AG10803 (cell line): Measurements from ENCODE around the gene DCAF5.

Experiments used
- DNase-seq: peaks from one replicate; pipeline ENCODE4 v3.0.0; 2010; ENCODE audit warnings: low read depth
- H3K4me3 ChIP-seq: 2 replicates; pipeline ENCODE4 v1.5.1; 2011; ENCODE audit warnings: mild to moderate bottlenecking, low read length, control low read depth
- TF ChIP-seq, protein P1 (sequence below): conservative IDR thresholded peaks from 2 replicates; pipeline ENCODE4 v1.5.1; 2011; ENCODE audit warnings: mild to moderate bottlenecking, low read length, control low read depth, inconsistent platforms

The DCAF5 gene

DNA sequence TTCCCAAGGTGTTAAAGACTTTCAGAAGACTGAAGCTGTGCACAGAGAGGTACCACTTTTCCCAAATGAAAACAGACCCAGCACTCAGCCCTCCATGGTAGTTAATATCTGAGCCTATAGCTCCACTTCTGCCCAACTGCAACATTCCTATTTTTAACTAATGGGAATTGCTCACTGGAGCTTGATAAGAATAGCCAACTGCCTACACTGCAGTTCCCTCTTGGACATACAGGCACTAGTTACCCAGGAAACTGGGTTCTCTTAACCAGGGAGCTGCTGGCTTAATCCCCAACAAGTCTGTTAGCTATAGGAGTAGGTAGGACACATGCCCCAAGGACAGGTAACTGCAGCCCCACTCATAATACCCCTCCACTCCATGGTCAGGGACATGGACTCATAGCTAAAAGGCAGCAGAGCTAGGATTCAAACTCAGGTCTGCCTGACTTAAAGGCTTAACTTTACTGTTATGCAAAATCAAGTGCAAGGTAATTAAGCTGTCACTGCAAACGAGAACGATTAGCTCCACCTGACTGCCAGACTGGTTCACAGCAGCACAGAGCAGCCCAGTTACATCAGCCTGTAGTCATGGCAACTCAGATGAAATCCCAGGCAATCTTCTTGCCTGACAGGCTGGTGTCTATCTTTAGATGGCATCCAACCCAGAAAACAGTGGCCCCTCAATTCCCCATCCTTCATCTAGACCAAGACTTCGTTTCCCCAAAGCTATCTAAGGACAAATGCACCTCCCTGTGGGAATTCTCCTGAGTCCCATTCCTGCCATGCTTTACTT lies 96.7 kb downstream of the DCAF5 start:
- DNase-seq: peak; percentile 76
- TF ChIP-seq, protein P1, sequence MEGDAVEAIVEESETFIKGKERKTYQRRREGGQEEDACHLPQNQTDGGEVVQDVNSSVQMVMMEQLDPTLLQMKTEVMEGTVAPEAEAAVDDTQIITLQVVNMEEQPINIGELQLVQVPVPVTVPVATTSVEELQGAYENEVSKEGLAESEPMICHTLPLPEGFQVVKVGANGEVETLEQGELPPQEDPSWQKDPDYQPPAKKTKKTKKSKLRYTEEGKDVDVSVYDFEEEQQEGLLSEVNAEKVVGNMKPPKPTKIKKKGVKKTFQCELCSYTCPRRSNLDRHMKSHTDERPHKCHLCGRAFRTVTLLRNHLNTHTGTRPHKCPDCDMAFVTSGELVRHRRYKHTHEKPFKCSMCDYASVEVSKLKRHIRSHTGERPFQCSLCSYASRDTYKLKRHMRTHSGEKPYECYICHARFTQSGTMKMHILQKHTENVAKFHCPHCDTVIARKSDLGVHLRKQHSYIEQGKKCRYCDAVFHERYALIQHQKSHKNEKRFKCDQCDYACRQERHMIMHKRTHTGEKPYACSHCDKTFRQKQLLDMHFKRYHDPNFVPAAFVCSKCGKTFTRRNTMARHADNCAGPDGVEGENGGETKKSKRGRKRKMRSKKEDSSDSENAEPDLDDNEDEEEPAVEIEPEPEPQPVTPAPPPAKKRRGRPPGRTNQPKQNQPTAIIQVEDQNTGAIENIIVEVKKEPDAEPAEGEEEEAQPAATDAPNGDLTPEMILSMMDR: peak; percentile 12; the same call in 1 of the 2 replicates
- H3K4me3 ChIP-seq: no peak overlapping the region

DNA sequence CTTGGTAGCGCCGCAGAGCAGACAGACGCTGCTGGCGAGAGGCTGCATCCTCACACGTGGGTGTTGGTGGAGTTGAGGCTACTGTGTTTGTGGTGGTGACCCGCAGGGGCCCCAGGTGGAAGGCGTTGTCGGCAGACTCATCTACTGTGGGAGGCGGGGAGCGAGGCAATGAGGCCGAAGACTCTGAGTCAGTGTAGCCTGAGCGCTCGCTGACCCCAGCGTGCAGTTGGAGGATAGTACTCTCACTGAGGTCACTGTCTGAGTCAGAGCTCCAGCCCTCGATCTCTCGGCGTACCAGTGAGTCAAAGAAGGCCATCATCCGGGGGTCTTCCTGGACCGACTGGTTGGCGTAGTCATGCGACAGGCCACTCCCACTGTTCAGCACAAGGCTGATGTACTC lies 97.8 kb downstream of the DCAF5 start:
- H3K4me3 ChIP-seq: no peak overlapping the region
- DNase-seq: no peak
- TF ChIP-seq, protein P1: no peak

DNA sequence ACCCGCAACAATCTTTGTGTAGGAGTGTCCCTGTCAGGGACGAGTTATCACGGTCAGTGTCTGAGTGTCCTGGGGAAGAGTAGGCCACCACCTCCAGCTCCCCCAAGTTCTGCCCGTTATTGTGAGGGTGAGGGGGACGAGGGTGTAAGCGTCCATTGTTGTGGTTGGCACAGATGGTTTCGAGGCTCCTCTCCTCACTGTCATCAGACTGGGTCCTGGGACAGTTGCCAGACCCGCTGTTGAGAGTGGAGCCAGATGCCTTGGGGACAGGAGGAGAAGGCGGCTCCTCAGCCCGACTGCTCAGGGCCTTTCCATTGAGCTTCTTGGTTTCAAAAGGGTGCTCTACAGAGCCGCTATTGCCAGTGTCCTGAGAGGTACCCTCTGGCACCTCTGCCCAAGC lies 98.9 kb downstream of the DCAF5 start:
- TF ChIP-seq, protein P1: no peak
- no peak overlapping the region for H3K4me3 ChIP-seq
- no peak for DNase-seq

DNA sequence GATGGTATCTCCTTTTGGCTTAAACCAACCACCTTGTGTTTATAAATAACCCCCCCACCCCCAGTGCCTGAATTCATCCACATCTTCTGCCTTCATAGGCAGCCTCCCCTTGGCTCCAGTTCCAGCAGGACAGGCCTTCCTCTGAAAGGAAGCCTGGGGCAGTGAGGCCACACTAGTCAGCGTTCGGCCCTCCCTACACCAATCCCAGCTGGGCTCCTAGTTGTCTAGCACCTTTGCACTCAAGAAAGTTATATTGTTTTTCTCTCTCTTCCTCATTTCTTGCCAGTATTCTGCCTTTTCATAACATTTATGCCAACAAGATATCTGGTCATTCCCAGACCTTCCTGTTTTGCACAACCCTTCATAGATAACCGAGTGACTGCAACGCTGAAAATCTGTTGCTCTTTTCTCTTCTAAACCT lies 100.7 kb downstream of the DCAF5 start:
- DNase-seq: no peak
- no peak overlapping the region for H3K4me3 ChIP-seq
- TF ChIP-seq, protein P1: no peak

DNA sequence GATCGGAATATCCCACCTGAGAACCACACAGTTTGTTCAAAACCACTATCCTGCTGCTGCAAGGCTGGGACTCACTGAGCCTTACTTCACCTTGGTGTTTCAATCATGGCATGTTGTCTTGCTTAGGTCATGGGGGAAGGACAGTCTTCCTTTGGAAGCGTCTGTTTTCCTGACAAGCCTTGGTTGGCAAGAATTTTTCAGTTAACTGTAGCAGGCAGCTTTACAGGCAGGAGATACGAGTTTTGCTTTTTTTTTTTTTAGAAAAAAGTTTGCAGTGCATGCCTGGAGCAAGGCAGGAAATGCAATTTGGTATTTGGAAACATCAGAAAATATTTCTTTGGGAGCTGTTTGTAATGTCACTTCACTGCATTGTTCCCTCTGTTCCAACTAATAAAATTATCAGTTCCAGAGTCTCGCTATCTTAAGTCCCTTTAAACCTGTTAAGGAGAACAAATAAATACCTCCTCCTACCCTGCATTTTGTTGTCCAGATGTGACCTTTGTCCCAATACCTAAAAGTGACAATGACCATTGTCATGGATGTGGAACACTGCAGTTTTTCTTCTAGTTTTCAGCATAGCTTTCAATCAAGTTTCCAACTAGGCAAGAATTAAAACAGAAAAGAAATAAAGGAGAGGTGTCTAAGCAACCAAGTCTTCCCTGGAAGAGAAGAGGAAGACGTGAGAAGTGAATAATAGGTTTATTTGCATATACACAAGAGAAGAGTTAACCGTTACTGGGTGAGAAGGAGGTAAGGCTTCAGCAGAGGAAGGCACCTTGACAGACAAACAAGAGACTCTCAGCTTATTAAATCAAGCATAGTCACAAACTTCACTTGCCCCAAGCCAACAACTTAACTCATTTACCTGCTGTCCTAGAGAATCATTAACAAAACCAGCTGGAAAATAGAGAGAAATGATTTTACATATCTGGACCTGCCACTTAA lies 102.4 kb downstream of the DCAF5 start:
- no peak overlapping the region for H3K4me3 ChIP-seq
- peak; percentile 27 for DNase-seq
- TF ChIP-seq, protein P1: no peak

DNA sequence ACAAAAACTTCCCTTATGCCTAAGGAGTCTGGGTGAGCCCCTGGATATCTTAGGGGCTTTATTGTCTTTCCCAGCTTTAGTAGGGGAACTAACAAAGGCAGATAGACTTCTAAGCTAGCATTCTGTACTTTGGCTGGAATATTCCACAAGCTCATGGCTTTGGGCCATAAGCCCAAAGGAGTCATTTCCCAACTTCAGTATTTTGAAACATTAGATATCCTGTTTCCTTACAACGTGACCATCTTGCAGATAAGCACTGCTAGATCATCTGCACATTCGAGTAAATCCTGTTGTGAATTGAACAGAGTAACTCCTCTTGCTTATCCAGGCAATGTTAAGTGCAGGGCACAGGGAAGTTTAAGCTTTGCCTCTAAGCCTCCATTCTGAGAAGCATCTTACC lies 103.2 kb downstream of the DCAF5 start:
- no peak overlapping the region for H3K4me3 ChIP-seq
- TF ChIP-seq, protein P1: no peak
- peak; percentile 78 for DNase-seq
